Measurements from ENCODE around the gene CETN3.
"Not testable (repeated sequence)": the region's sequence is repeated elsewhere in the genome, so short reads cannot be mapped to it uniquely, and the experiment has no call there.

Gene CETN3

DNA sequence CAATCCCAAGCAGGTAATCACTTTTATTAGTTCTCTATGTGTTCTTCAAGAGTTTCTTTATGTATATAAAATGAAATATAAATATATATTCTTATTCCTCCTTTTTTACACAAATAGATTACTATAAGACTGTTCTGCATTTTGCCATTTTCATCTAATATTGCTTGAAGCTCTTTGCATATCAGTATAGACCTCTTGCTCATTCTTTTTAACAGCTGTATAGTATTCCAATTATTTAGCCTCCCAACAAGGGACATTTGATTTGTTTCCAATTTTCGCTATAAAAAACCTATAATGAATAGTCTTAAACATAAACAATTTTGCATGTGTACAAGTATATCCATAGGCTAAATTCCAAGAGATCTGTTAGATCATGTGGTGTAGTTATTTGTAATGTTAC is 25.2 kb downstream of the CETN3 start:
- WGBS (ENCODE audit: insufficient coverage, insufficient read length): no CpG with 5 or more reads among the region's 1 CpG
- H3K4me1 ChIP-seq (ENCODE audit: control insufficient read depth, insufficient read depth, low read length): no peaks in the 10 kb centered on the region
- no peaks in the 10 kb centered on the region for H3K36me3 ChIP-seq (ENCODE audit: control insufficient read depth, insufficient read depth, low read length)
- no peak overlapping the region for H3K27ac ChIP-seq (ENCODE audit: low read length)
- no peak overlapping the region for H3K4me3 ChIP-seq (ENCODE audit: low read length)
- DNase-seq (ENCODE audit: low read depth, low spot score): no peak
- no peaks in the 10 kb centered on the region for H3K27me3 ChIP-seq (ENCODE audit: control insufficient read depth, insufficient read depth, low read length)
- no peaks in the 10 kb centered on the region for H3K9me3 ChIP-seq (ENCODE audit: control insufficient read depth, insufficient read depth, low read length)

DNA sequence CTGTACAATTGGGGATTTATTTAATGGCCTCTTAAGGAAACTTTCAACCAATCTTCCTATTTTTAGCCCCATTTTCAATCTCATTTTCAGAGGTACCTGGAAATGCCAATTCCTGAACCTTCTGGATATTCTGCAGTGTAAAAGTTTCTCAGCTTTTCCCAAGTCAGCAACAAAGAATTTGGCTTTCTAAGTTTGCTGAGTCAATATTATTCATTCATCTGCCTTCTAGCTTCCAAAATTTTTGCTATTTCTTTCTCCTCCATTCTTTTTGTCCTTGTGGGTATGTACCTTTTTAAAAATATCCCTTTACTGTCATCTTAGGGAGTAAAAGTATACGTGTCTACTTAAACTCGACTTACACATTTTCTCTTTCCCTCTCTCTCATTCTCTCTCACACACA is 25.7 kb downstream of the CETN3 start:
- 100% methylated on average over 2 of the region's 2 CpGs for WGBS (ENCODE audit: insufficient coverage, insufficient read length)
- Histone ChIP-seq H3K4me1 (ENCODE audit: control insufficient read depth, insufficient read depth, low read length) (no peaks in the 10 kb centered on the region), H3K9me3 (ENCODE audit: control insufficient read depth, insufficient read depth, low read length) (no peaks in the 10 kb centered on the region), H3K27ac (ENCODE audit: low read length) (no peak overlapping the region), H3K36me3 (ENCODE audit: control insufficient read depth, insufficient read depth, low read length) (no peaks in the 10 kb centered on the region), H3K27me3 (ENCODE audit: control insufficient read depth, insufficient read depth, low read length) (no peaks in the 10 kb centered on the region), H3K4me3 (ENCODE audit: low read length) (no peak overlapping the region)
- DNase-seq (ENCODE audit: low read depth, low spot score): no peak

DNA sequence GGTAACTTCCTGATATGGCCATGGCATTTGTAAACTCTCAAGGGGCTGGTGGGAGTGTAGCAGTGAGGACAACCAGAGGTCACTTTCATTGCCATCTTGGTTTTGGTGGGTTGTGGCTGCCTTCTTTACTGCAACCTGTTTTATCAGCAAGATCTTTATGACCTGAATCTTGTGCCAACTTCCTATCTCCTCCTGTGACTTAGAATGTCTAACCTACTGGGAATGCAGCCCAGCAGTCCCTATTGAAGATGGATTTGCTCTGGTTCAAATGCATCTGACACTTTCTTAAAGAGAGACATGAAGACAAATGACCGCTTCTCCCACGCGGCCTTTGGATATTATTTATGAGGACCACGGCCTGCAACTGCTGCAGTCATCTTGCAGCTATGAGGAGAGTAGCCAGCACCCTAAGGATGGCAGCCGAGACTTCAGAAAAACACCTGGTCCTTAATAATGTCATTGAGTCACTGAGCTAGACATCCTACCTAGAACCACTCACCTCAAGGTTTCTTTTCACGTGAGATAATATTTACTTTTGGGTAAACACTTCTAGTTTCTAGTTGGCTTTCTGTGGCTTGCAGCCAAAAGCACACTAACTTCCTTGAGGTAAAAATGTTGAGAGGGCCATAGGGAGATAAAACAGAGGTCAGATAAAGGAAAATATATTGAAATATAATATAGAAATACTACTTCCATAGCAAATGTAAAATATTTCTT is 28.2 kb downstream of the CETN3 start:
- Histone ChIP-seq H3K9me3 (ENCODE audit: control insufficient read depth, insufficient read depth, low read length) (no peaks in the 10 kb centered on the region), H3K27ac (ENCODE audit: low read length) (no peak overlapping the region), H3K4me3 (ENCODE audit: low read length) (no peak overlapping the region), H3K36me3 (ENCODE audit: control insufficient read depth, insufficient read depth, low read length) (no peaks in the 10 kb centered on the region), H3K4me1 (ENCODE audit: control insufficient read depth, insufficient read depth, low read length) (no peaks in the 10 kb centered on the region), H3K27me3 (ENCODE audit: control insufficient read depth, insufficient read depth, low read length) (no peaks in the 10 kb centered on the region)
- whole genome bisulfite sequencing (ENCODE audit: insufficient coverage, insufficient read length): no CpG with 5 or more reads among the region's 6 CpGs
- DNase-seq (ENCODE audit: low read depth, low spot score): no peak

DNA sequence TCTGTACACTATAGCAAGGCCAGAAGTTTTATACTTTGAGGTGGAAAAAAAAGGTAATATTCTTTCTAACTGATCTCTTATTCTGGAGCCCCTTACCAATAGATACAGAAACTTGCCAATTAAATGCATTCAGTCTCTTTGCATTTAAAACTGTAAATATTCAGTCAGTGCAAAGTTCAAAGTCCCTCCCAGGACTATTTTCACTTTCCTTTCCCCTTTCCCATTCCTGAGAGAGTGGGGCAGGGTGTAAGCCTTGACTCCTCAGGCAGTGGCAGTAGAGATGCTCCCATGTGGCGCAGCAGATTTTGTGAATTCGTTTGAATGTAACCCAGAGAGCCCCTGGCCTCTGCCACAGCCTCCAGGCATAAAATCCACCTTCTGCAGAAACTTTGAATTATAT is 29.9 kb downstream of the CETN3 start:
- Histone ChIP-seq H3K9me3 (ENCODE audit: control insufficient read depth, insufficient read depth, low read length) (no peaks in the 10 kb centered on the region), H3K27me3 (ENCODE audit: control insufficient read depth, insufficient read depth, low read length) (no peaks in the 10 kb centered on the region), H3K27ac (ENCODE audit: low read length) (no peak overlapping the region), H3K36me3 (ENCODE audit: control insufficient read depth, insufficient read depth, low read length) (no peaks in the 10 kb centered on the region), H3K4me3 (ENCODE audit: low read length) (no peak overlapping the region), H3K4me1 (ENCODE audit: control insufficient read depth, insufficient read depth, low read length) (no peaks in the 10 kb centered on the region)
- DNase-seq (ENCODE audit: low read depth, low spot score): no peak
- no CpG with 5 or more reads among the region's 2 CpGs for WGBS (ENCODE audit: insufficient coverage, insufficient read length)

DNA sequence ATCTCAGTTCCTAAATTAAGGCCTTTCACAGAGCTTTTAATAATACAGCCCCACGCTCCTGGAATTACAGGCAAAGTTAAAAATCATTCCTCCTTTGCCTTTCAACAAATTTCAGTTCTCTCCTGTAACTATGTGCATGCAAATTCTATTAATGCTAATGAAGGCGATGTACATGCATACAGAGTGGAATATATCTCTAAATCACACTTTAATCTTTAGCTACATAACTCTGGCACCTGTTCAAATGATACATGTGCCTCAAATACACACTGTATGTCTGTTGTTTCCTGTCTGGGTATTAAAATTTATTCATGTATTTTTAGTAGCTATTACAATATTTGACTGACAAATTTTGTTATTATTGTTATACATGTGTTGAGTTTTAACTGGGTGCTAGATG is 30.8 kb downstream of the CETN3 start:
- no peaks in the 10 kb centered on the region for H3K9me3 ChIP-seq (ENCODE audit: control insufficient read depth, insufficient read depth, low read length)
- DNase-seq (ENCODE audit: low read depth, low spot score): no peak
- no peaks in the 10 kb centered on the region for H3K4me1 ChIP-seq (ENCODE audit: control insufficient read depth, insufficient read depth, low read length)
- H3K4me3 ChIP-seq (ENCODE audit: low read length): no peak overlapping the region
- no CpG with 5 or more reads among the region's 2 CpGs for WGBS (ENCODE audit: insufficient coverage, insufficient read length)
- H3K27ac ChIP-seq (ENCODE audit: low read length): no peak overlapping the region
- no peaks in the 10 kb centered on the region for H3K27me3 ChIP-seq (ENCODE audit: control insufficient read depth, insufficient read depth, low read length)
- no peaks in the 10 kb centered on the region for H3K36me3 ChIP-seq (ENCODE audit: control insufficient read depth, insufficient read depth, low read length)

DNA sequence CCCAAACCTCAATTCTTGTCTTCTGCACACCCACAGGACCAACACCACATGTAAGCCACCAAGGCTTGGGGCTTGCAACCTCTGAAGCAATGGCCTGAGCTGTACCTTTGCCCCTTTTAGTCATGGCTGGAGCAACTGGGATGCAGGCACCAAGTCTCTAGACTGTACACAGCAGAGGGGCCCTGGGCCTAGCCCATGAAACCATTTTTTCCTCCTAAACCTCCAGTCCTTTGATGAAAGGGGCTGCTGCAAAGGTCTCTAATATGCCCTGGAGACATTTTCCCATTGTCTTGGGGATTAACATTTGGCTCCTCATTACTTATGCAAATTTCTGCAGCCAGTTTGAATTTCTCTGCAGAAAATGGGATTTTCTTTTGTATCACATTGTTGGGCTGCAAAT is 38.3 kb downstream of the CETN3 start:
- H3K36me3 ChIP-seq (ENCODE audit: control insufficient read depth, insufficient read depth, low read length); H3K27ac ChIP-seq (ENCODE audit: low read length); DNase-seq (ENCODE audit: low read depth, low spot score); H3K27me3 ChIP-seq (ENCODE audit: control insufficient read depth, insufficient read depth, low read length); H3K9me3 ChIP-seq (ENCODE audit: control insufficient read depth, insufficient read depth, low read length); H3K4me3 ChIP-seq (ENCODE audit: low read length); H3K4me1 ChIP-seq (ENCODE audit: control insufficient read depth, insufficient read depth, low read length): not testable (repeated sequence)

DNA sequence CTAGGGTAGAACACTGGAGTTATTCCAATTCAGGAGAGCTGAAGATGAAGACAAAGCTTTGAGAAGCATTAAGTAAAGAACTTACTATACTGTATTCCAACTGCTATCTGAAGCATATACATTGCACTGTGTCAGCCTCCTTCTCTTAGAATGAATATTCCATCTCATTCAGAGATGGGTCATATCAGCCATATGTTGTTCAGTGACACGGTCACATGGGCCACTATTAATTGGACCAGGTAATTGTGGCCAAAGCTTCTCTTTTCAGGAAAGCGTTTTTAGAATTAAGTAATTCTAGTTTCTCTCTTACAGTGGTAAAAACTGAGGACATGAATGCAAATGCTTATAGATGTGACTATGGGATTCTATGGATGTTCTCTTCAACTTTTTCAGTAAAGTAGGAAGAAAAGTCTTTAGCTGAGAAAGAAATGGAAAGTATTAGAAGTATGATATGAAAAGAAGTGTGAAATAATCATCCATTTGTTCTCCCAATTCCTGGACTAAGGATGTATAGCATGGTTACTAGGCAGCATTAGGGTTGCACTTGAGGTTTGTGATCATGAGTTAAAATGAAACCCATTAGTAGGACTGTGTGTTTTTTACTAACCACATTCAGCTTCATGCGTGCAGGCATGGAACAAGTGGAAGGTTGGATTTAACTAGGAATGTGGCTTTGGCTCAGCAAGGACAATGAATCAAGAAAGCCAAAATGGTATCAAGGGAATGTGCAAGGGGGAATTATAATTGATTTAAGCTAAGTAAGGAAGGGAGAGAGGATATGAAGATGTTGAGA is 40.9 kb downstream of the CETN3 start:
- H3K27me3 ChIP-seq (ENCODE audit: control insufficient read depth, insufficient read depth, low read length): no peaks in the 10 kb centered on the region
- H3K4me1 ChIP-seq (ENCODE audit: control insufficient read depth, insufficient read depth, low read length): no peaks in the 10 kb centered on the region
- no peak overlapping the region for H3K27ac ChIP-seq (ENCODE audit: low read length)
- 0 out of 2 replicates have a peak, but pooled peaks cover 1% of the 10 kb centered on the region for H3K9me3 ChIP-seq (ENCODE audit: control insufficient read depth, insufficient read depth, low read length)
- no CpG with 5 or more reads among the region's 3 CpGs for WGBS (ENCODE audit: insufficient coverage, insufficient read length)
- no peak for DNase-seq (ENCODE audit: low read depth, low spot score)
- no peak overlapping the region for H3K4me3 ChIP-seq (ENCODE audit: low read length)
- H3K36me3 ChIP-seq (ENCODE audit: control insufficient read depth, insufficient read depth, low read length): no peaks in the 10 kb centered on the region

DNA sequence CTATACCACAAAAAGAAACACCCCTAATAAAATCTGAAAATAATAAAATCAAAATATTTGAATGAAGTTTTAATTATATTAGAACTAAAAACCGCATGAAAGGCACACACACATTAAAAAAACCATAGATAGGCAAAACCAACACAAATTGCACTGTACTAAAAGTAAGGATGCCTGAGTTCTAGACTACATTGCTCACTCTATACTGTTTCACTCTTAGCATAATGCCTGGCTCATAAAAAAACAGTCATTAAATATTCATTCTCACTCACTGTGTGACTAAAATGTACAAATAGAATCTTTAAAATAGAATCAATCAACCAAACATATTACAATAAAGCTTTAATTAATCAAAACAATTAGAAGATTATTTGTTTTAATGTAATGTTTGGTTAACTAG is 41.7 kb downstream of the CETN3 start:
- no CpG with 5 or more reads among the region's 1 CpG for WGBS (ENCODE audit: insufficient coverage, insufficient read length)
- H3K4me1 ChIP-seq (ENCODE audit: control insufficient read depth, insufficient read depth, low read length): no peaks in the 10 kb centered on the region
- no peaks in the 10 kb centered on the region for H3K36me3 ChIP-seq (ENCODE audit: control insufficient read depth, insufficient read depth, low read length)
- 0 out of 2 replicates have a peak, but pooled peaks cover 1% of the 10 kb centered on the region for H3K9me3 ChIP-seq (ENCODE audit: control insufficient read depth, insufficient read depth, low read length)
- H3K4me3 ChIP-seq (ENCODE audit: low read length): no peak overlapping the region
- no peaks in the 10 kb centered on the region for H3K27me3 ChIP-seq (ENCODE audit: control insufficient read depth, insufficient read depth, low read length)
- DNase-seq (ENCODE audit: low read depth, low spot score): no peak
- H3K27ac ChIP-seq (ENCODE audit: low read length): no peak overlapping the region

DNA sequence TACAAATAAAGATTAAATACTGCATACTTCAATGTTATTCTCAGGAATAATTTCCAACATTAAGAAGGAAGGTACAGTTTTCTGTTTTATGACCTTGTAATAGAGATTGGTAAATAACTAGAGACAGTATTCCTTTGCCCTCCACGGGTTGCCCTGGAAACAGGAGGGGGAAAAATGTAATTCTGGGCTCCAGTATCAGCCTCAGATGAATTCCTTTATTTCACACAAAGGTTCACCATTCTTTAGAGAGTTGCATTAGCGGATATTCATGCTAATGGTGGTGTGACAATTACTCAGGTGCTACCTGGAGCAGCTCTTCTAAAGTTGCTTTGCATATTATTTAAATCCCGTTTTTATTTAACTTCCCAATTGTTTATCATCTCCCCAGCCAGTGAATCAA is 42.6 kb downstream of the CETN3 start:
- Histone ChIP-seq H3K9me3 (ENCODE audit: control insufficient read depth, insufficient read depth, low read length) (0 out of 2 replicates have a peak, but pooled peaks cover 1% of the 10 kb centered on the region), H3K27ac (ENCODE audit: low read length) (no peak overlapping the region), H3K4me1 (ENCODE audit: control insufficient read depth, insufficient read depth, low read length) (no peaks in the 10 kb centered on the region), H3K4me3 (ENCODE audit: low read length) (no peak overlapping the region), H3K27me3 (ENCODE audit: control insufficient read depth, insufficient read depth, low read length) (no peaks in the 10 kb centered on the region), H3K36me3 (ENCODE audit: control insufficient read depth, insufficient read depth, low read length) (no peaks in the 10 kb centered on the region)
- no CpG with 5 or more reads among the region's 3 CpGs for whole genome bisulfite sequencing (ENCODE audit: insufficient coverage, insufficient read length)
- DNase-seq (ENCODE audit: low read depth, low spot score): no peak

DNA sequence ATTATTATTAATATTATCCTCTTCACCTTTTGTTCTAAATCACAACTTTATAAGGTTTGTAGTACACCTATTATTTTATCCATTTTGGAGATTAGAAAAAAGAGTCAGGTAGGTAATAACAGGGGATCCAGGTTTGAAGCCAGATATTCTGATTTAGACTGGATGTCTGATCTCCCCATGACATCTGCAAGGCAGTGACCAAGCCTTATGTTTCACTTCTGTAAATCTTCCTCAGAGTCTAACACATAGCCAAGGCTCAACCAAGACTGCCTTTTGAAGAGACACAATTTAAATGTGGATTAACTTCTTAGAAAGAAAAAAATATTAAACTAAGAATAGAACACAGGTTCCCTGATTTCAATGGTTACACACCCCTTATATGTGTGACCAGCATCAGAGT is 44.2 kb downstream of the CETN3 start:
- Histone ChIP-seq H3K4me3 (ENCODE audit: low read length) (no peak overlapping the region), H3K9me3 (ENCODE audit: control insufficient read depth, insufficient read depth, low read length) (no peaks in the 10 kb centered on the region), H3K4me1 (ENCODE audit: control insufficient read depth, insufficient read depth, low read length) (no peaks in the 10 kb centered on the region), H3K36me3 (ENCODE audit: control insufficient read depth, insufficient read depth, low read length) (no peaks in the 10 kb centered on the region), H3K27ac (ENCODE audit: low read length) (no peak overlapping the region), H3K27me3 (ENCODE audit: control insufficient read depth, insufficient read depth, low read length) (no peaks in the 10 kb centered on the region)
- no peak for DNase-seq (ENCODE audit: low read depth, low spot score)
